GM21423 (cell line): ENCODE data around the gene C1orf105.
"Not testable (repeated sequence)": the region's sequence is repeated elsewhere in the genome, so short reads cannot be mapped to it uniquely, and the experiment has no call there.

ENCODE experiments used
- ATAC-seq: cut with Tn5 transposase; IDR thresholded peaks from one replicate; pipeline ENCODE4 v1.9.1; 2021; ENCODE audit warnings: mild to moderate bottlenecking, moderate library complexity; ENCODE audit not compliant: unreplicated experiment

C1orf105 gene

GRCh38 chr1:172423336-172423735 is 2.9 kb downstream of the C1orf105 start:
- ATAC-seq: no peak

GRCh38 chr1:172425339-172425738 is 4.9 kb downstream of the C1orf105 start:
- ATAC-seq: no peak

- no peak for ATAC-seq
Measured at GRCh38 chr1:172427191-172427590, 6.7 kb downstream of the C1orf105 start.

- no peak for ATAC-seq
Measured at GRCh38 chr1:172429331-172430127, 9.0 kb downstream of the C1orf105 start.

- no peak for ATAC-seq
Measured at GRCh38 chr1:172430128-172430454, 9.6 kb downstream of the C1orf105 start.

- ATAC-seq: no peak
Measured at GRCh38 chr1:172431204-172431603, 10.7 kb downstream of the C1orf105 start.

GRCh38 chr1:172431721-172432192 is 11.3 kb downstream of the C1orf105 start:
- ATAC-seq: no peak

- ATAC-seq: not testable (repeated sequence)
Measured at GRCh38 chr1:172437183-172437582, 16.7 kb downstream of the C1orf105 start.

GRCh38 chr1:172442404-172442803 is 21.9 kb downstream of the C1orf105 start:
- ATAC-seq: no peak

GRCh38 chr1:172442843-172443565 is 22.5 kb downstream of the C1orf105 start:
- no peak for ATAC-seq

GRCh38 chr1:172443666-172444453 is 23.4 kb downstream of the C1orf105 start, which contains the start of gene PIGC:
Gene PIGC, minus strand, starts transcription at chr1:172444069. Its CDS starts 1,447 bp downstream, at chr1:172442622.
- ATAC-seq: peak; percentile 99

GRCh38 chr1:172446547-172446946 is 26.1 kb downstream of the C1orf105 start:
- ATAC-seq: no peak

GRCh38 chr1:172447641-172448040 is 27.2 kb downstream of the C1orf105 start:
- no peak for ATAC-seq

- ATAC-seq: no peak
Measured at GRCh38 chr1:172448995-172449584, 28.6 kb downstream of the C1orf105 start.

- peak; percentile 92 for ATAC-seq
Measured at GRCh38 chr1:172449585-172450523, 29.4 kb downstream of the C1orf105 start.

GRCh38 chr1:172450524-172450885 is 30.0 kb downstream of the C1orf105 start:
- no peak for ATAC-seq

GRCh38 chr1:172451002-172451443 is 30.5 kb downstream of the C1orf105 start:
- ATAC-seq: no peak

- ATAC-seq: no peak
Measured at GRCh38 chr1:172452536-172453152, 32.2 kb downstream of the C1orf105 start.

GRCh38 chr1:172453153-172453545 is 32.7 kb downstream of the C1orf105 start:
- ATAC-seq: no peak
